Astrocyte (in vitro differentiated cells and primary cell): ENCODE results near the gene DPEP3. TPM values are rescaled to one million over a fixed set of nuclear protein-coding genes. Genes with fewer than 3 reads are reported as not detected.

ENCODE experiments used
- DNase-seq: peaks from one replicate; pipeline ENCODE4 v3.0.0-alpha.2; 2010; ENCODE audit warnings: low read depth
- FAIRE-seq: peaks from 2 replicates; lab custom pipeline; 2011; peaks lifted over from hg19 to GRCh38; lab: Jason Lieb, UNC
- H2AFZ ChIP-seq: 2 replicates; pipeline ENCODE4 v1.6.0; 2012; ENCODE audit warnings: low read depth, low read length, inconsistent platforms
- H3K27ac ChIP-seq: 2 replicates; pipeline ENCODE4 v1.5.1; 2011; ENCODE audit warnings: low read depth, low read length, inconsistent platforms
- H3K27me3 ChIP-seq: 2 replicates; pipeline ENCODE4 v1.6.0; 2011; ENCODE audit warnings: low read length, inconsistent platforms; ENCODE audit not compliant: insufficient read depth
- H3K36me3 ChIP-seq: 2 replicates; pipeline ENCODE4 v1.5.1; 2011; ENCODE audit warnings: low read length, inconsistent platforms; ENCODE audit not compliant: insufficient read depth
- H3K4me1 ChIP-seq: 2 replicates; pipeline ENCODE4 v1.5.1; 2011; ENCODE audit warnings: low read length, inconsistent platforms; ENCODE audit not compliant: insufficient read depth
- H3K4me2 ChIP-seq: 2 replicates; pipeline ENCODE4 v1.6.0; 2012; ENCODE audit warnings: low read length, inconsistent platforms
- H3K4me3 ChIP-seq: 2 replicates; pipeline ENCODE4 v1.5.1; 2011; ENCODE audit warnings: low read depth, mild to moderate bottlenecking, low read length, inconsistent platforms; ENCODE audit not compliant: insufficient read depth
- H3K79me2 ChIP-seq: 2 replicates; pipeline ENCODE4 v1.6.0; 2012; ENCODE audit warnings: mild to moderate bottlenecking, low read length, inconsistent platforms; ENCODE audit not compliant: insufficient read depth
- H3K9ac ChIP-seq: 2 replicates; pipeline ENCODE4 v1.6.0; 2012; ENCODE audit warnings: mild to moderate bottlenecking, low read length, inconsistent platforms
- H3K9me3 ChIP-seq: 2 replicates; pipeline ENCODE4 v1.5.1; 2012; ENCODE audit warnings: low read depth, mild to moderate bottlenecking, low read length, inconsistent platforms; ENCODE audit not compliant: insufficient read depth
- H4K20me1 ChIP-seq: 2 replicates; pipeline ENCODE4 v1.6.0; 2012; ENCODE audit warnings: low read length, inconsistent platforms; ENCODE audit not compliant: insufficient read depth
- H3K27ac Mint-ChIP-seq: one replicate; pipeline ENCODE4 v1.8.0; 2021; ENCODE audit warnings: mild to moderate bottlenecking, mixed read lengths; ENCODE audit not compliant: unreplicated experiment
- H3K27me3 Mint-ChIP-seq: one replicate; pipeline ENCODE4 v1.8.0; 2021; ENCODE audit warnings: low read depth, mixed read lengths; ENCODE audit not compliant: unreplicated experiment
- H3K36me3 Mint-ChIP-seq: one replicate; pipeline ENCODE4 v1.8.0; 2021; ENCODE audit warnings: low read depth, mixed read lengths; ENCODE audit not compliant: unreplicated experiment
- H3K4me1 Mint-ChIP-seq: one replicate; pipeline ENCODE4 v1.8.0; 2021; ENCODE audit warnings: low read depth, mixed read lengths; ENCODE audit not compliant: unreplicated experiment
- H3K4me3 Mint-ChIP-seq: one replicate; pipeline ENCODE4 v1.8.0; 2021; ENCODE audit warnings: mild to moderate bottlenecking, moderate library complexity, mixed read lengths; ENCODE audit not compliant: unreplicated experiment
- H3K9me3 Mint-ChIP-seq: one replicate; pipeline ENCODE4 v1.8.0; 2021; ENCODE audit warnings: mild to moderate bottlenecking, mixed read lengths; ENCODE audit not compliant: unreplicated experiment
- EZH2 ChIP-seq: IDR thresholded peaks from 2 replicates; pipeline ENCODE4 v1.6.1; 2012; ENCODE audit warnings: mild to moderate bottlenecking, low read length, inconsistent platforms; ENCODE audit not compliant: insufficient read depth
- total RNA-seq: library from RNA; stranded (reverse); gene quantifications from 2 replicates; pipeline ENCODE4 v1.2.1, GENCODE V29; 2021
- TF ChIP-seq, protein P1 (sequence below): IDR thresholded peaks from 2 replicates; pipeline ENCODE4 v1.5.1; 2011; ENCODE audit warnings: low read depth, mild to moderate bottlenecking, inconsistent platforms, low read length, moderate library complexity; ENCODE audit not compliant: insufficient read depth

The DPEP3 gene
- total RNA-seq, 1 donor from 2014 or later = not detected

DNA sequence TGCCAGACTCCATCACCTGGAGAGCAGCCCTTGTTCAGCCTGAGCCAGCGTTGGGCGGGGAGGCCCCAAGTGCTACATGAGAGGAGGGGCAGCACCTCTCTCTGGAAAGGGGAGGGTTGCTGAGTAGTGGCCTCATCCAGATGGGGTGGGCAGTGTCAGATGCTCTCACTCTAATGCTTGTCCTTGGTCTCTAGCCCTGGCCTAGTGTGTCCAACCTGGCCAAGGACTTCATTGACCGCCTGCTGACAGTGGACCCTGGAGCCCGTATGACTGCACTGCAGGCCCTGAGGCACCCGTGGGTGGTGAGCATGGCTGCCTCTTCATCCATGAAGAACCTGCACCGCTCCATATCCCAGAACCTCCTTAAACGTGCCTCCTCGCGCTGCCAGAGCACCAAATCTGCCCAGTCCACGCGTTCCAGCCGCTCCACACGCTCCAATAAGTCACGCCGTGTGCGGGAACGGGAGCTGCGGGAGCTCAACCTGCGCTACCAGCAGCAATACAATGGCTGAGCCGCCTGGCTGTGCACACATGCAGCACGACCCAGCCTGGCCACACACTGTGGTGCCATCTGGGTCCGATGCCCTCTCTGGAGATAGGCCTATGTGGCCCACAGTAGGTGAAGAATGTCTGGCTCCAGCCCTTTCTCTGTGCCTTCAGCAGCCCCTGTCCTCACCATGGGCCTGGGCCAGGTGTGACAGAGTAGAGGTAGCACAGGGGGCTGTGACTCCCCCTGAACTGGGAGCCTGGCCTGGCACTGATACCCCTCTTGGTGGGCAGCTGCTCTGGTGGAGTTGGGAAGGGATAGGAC, 53.0 kb downstream of the DPEP3 start:
- Histone ChIP-seq H3K4me3 (no peak overlapping the region), H4K20me1 (peaks cover 63% of the 10 kb centered on the region), H3K27ac (no peak overlapping the region), H3K36me3 (peaks cover 3% of the 10 kb centered on the region), H3K9ac (no peak overlapping the region), H3K27me3 (no peaks in the 10 kb centered on the region), H3K79me2 (peaks cover 6% of the 10 kb centered on the region), H3K4me1 (no peaks in the 10 kb centered on the region), H3K4me2 (no peak overlapping the region), H3K9me3 (no peaks in the 10 kb centered on the region), H2AFZ (no peak overlapping the region)
- FAIRE-seq (no peak), DNase-seq (no peak)
- no peak for TF ChIP-seq EZH2
- Mint-ChIP-seq H3K4me3 (no peak overlapping the region), H3K36me3 (peaks cover 17% of the 10 kb centered on the region), H3K9me3 (no peaks in the 10 kb centered on the region), H3K4me1 (peaks cover 2% of the 10 kb centered on the region), H3K27me3 (no peaks in the 10 kb centered on the region), H3K27ac (no peak overlapping the region)

DNA sequence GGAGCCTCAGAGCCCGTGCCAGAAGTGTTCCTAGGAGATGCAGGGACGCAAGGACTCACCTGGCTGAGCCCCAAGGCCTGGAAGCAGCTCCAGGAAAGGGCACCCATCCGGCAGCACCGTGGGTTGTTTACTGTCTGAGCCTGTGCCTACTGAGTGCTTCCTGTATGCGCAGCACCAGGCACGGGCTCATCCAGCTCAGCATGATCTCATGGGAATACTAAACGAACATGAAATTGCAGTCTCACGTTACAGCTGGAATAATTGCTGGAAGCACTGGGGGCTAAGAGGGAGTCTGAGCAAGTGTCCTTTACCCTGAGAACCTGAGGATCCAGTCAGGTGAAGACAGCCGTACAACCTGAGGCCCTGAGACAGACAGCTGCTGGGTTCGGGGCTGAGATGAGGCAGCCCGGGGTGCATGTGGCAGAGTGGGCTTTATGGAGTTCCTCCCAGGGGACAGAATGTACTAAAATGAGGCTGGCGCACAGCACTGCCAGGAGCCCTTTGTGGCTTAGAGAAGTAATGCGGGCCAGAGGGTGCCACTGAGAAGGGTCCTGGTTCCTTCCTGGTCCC, 54.0 kb downstream of the DPEP3 start:
- no peaks in the 10 kb centered on the region for H3K4me1 ChIP-seq
- H3K4me2 ChIP-seq = no peak overlapping the region
- Mint-ChIP-seq H3K9me3 (no peaks in the 10 kb centered on the region), H3K36me3 (peaks cover 16% of the 10 kb centered on the region), H3K4me1 (peaks cover 9% of the 10 kb centered on the region), H3K4me3 (no peak overlapping the region), H3K27ac (no peak overlapping the region), H3K27me3 (no peaks in the 10 kb centered on the region)
- no peaks in the 10 kb centered on the region for H3K9me3 ChIP-seq
- peaks cover 6% of the 10 kb centered on the region for H3K79me2 ChIP-seq
- no peak overlapping the region for H3K27ac ChIP-seq
- H2AFZ ChIP-seq = no peak overlapping the region
- TF ChIP-seq EZH2 = no peak
- TF ChIP-seq, protein P1, sequence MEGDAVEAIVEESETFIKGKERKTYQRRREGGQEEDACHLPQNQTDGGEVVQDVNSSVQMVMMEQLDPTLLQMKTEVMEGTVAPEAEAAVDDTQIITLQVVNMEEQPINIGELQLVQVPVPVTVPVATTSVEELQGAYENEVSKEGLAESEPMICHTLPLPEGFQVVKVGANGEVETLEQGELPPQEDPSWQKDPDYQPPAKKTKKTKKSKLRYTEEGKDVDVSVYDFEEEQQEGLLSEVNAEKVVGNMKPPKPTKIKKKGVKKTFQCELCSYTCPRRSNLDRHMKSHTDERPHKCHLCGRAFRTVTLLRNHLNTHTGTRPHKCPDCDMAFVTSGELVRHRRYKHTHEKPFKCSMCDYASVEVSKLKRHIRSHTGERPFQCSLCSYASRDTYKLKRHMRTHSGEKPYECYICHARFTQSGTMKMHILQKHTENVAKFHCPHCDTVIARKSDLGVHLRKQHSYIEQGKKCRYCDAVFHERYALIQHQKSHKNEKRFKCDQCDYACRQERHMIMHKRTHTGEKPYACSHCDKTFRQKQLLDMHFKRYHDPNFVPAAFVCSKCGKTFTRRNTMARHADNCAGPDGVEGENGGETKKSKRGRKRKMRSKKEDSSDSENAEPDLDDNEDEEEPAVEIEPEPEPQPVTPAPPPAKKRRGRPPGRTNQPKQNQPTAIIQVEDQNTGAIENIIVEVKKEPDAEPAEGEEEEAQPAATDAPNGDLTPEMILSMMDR = no peak
- H4K20me1 ChIP-seq = peaks cover 73% of the 10 kb centered on the region
- H3K27me3 ChIP-seq = no peaks in the 10 kb centered on the region
- no peak overlapping the region for H3K9ac ChIP-seq
- H3K36me3 ChIP-seq = peaks cover 3% of the 10 kb centered on the region
- no peak overlapping the region for H3K4me3 ChIP-seq
- FAIRE-seq (no peak), DNase-seq (no peak)

Other genes starting within 250 kb of the DPEP3 start
- 14.2 and 15.7 TPM in 2 replicates for gene RANBP10, start 173.9 kb downstream of the DPEP3 start, total RNA-seq
- 1.3 and 1.5 TPM in 2 replicates for gene TSNAXIP1, start 173.6 kb downstream of the DPEP3 start, total RNA-seq
- gene THAP11, start 138.2 kb downstream of the DPEP3 start, total RNA-seq = 16.5 and 18.1 TPM in 2 replicates
- 214 and 224 TPM in 2 replicates for gene NUTF2, start 133.6 kb downstream of the DPEP3 start, total RNA-seq
- gene CENPT, start 132.8 kb downstream of the DPEP3 start, total RNA-seq = 67.3 and 79.3 TPM in 2 replicates
- gene EDC4, start 107.4 kb downstream of the DPEP3 start, total RNA-seq = 61.5 and 64.8 TPM in 2 replicates
- 0.82 and 0.91 TPM in 2 replicates for gene NRN1L, start 95.6 kb downstream of the DPEP3 start, total RNA-seq
- 27.3 and 29.7 TPM in 2 replicates for gene PSKH1, start 87.2 kb downstream of the DPEP3 start, total RNA-seq
- gene CTRL, start 48.6 kb downstream of the DPEP3 start, total RNA-seq = 1.1 and 1.2 TPM in 2 replicates
- gene PSMB10, start 43.6 kb downstream of the DPEP3 start, total RNA-seq = 35.8 and 38.8 TPM in 2 replicates
- 33.7 and 37.9 TPM in 2 replicates for gene LCAT, start 36.4 kb downstream of the DPEP3 start, total RNA-seq
- 114 and 118 TPM in 2 replicates for gene SLC12A4, start 11.9 kb downstream of the DPEP3 start, total RNA-seq
- not detected in 2 replicates for gene DPEP2, start 19.0 kb upstream of the DPEP3 start, total RNA-seq
- not detected in 2 replicates for gene DPEP2NB, start 35.4 kb upstream of the DPEP3 start, total RNA-seq
- gene DDX28, start 42.7 kb upstream of the DPEP3 start, total RNA-seq = 5.5 and 6.2 TPM in 2 replicates
- gene DUS2, start 42.8 kb upstream of the DPEP3 start, total RNA-seq = 14.0 and 14.9 TPM in 2 replicates
- 32.4 and 34.0 TPM in 2 replicates for gene NFATC3, start 104.9 kb upstream of the DPEP3 start, total RNA-seq